EL (cell line): ENCODE measurements around the gene MYH14.
A peak's percentile ranks its signal among the peaks of the same experiment; 100 is the strongest.

ENCODE experiments used
- DNase-seq: peaks from one replicate; pipeline ENCODE4 v3.0.0-alpha.2; 2016

Gene MYH14

DNA sequence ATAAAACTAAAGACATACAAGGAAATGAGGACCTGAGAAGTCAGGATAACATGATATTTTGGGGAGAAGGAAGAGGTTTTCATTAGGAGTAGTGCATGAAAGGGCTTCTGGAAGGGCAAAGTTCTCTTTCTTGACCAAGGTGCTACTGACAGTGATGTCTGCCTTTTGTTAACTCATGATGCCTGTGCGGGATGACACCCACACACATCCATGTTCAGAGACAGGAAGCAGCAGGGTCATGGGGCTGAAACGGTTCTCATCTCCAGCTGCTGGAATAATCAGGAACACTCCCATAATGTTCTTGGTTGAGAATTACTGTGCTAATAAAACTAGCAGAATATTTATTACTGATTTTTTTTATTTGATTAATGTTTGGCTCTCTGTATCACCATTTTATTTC is 96.6 kb downstream of the MYH14 start:
- peak; percentile 12 for DNase-seq

DNA sequence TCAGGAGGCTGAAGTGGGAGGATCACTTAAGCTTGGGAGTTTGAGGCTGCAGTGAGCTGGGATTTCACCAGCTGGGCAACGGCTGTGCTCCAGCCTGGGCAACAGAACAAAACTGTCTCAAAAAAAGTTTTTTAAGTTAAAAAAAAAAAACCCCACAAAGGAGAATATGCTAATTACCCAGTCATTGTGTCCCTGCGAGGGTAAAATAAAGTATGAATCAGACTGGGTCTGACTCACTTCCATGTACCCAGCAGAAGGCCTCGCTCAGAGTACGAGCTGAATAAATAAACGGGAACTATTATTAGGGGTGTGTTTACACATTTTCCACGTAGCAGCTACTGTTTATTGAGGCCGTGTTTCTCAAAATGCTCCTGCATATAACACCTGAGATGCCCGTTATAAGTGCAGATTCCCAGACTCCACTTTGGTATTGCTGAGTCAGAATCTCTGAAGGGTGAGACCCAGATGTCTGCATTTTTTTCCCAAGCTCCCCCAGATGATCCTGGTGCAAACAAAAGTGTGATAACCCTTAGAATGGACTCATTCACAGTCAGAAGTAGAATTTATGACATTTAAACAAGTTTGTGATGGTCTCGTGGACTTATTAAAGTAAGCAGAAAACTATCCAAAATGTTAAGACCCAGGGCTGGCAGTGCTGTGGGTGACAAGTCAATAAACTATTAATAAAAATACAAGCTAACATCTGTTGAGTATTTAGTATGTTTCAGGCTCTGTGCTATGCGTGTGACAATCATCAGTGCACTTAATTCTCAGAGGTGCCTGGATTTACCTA is 97.6 kb downstream of the MYH14 start:
- peak; percentile 74 for DNase-seq

DNA sequence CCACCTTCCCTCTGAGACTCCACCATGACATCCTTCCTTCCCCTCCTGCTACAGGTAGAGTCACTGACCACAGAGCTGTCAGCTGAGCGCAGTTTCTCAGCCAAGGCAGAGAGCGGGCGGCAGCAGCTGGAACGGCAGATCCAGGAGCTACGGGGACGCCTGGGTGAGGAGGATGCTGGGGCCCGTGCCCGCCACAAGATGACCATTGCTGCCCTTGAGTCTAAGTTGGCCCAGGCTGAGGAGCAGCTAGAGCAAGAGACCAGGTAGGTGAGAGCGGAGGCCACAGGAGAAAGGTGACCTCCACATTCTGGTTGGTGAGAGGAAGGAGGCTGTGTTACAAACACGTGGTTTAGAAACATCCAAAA is 98.2 kb downstream of the MYH14 start:
- DNase-seq = no peak

DNA sequence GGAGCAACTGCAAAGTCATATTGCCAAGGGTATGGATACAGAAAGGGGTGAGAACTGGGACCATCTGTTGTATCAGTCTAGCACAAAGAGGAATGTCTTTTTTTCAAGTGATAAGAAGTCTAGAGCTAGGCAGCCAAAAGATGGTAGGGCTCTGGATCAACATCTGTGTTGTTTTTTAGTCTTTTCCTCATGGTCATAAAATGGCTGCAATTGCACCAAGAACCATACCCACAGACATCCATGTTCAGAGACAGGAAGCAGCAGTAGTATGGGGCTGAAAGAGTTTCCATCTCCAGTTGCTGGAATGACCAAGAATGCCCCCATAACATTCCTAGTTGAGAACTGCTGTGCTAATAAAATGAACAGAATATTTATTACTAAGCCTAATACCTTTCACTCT is 100.1 kb downstream of the MYH14 start:
- no peak for DNase-seq

DNA sequence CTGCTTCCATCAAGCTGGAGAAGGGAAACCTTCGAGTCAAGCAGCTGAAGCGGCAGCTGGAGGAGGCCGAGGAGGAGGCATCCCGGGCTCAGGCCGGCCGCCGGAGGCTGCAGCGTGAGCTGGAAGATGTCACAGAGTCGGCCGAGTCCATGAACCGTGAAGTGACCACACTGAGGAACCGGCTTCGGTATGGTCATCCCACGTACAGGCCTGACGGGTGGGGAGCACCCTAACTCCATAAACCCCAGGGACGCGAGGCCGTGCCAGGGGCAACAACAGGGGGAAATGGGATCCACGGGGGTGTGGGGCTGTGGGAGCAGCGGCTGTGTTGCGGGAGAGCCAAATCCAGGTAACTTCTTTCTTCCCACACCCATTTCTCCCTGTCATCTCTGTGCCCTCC is 105.6 kb downstream of the MYH14 start:
- no peak for DNase-seq

DNA sequence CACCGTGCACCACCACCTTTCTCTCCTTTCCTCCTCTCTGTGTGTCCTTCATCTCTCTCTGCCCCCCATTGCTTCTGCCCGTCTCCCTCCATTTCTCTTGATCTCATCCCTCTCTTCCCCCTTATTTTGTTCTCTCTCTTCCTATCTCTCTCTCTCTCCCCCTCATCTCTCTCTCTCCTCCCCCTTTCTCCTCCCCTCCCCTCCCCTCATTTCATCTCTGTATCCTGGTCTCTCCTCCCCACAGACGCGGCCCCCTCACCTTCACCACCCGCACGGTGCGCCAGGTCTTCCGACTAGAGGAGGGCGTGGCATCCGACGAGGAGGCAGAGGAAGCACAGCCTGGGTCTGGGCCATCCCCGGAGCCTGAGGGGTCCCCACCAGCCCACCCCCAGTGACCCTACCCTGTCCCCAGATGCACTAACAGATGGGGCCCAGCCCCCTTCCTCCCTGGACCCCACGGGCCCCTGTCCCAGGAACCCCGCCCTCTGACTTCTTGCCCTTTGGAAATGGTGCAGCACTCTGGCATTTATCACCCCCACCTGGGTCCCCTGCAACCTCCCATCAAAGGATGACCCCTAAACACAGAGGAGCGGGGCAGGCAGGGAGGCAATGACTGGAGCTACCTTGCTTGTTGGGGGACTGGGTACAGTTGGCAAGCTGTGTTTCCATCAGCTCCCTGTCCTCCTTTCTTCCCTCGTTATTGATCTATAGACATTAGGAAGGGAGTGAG is 106.1 kb downstream of the MYH14 start:
- DNase-seq = no peak

DNA sequence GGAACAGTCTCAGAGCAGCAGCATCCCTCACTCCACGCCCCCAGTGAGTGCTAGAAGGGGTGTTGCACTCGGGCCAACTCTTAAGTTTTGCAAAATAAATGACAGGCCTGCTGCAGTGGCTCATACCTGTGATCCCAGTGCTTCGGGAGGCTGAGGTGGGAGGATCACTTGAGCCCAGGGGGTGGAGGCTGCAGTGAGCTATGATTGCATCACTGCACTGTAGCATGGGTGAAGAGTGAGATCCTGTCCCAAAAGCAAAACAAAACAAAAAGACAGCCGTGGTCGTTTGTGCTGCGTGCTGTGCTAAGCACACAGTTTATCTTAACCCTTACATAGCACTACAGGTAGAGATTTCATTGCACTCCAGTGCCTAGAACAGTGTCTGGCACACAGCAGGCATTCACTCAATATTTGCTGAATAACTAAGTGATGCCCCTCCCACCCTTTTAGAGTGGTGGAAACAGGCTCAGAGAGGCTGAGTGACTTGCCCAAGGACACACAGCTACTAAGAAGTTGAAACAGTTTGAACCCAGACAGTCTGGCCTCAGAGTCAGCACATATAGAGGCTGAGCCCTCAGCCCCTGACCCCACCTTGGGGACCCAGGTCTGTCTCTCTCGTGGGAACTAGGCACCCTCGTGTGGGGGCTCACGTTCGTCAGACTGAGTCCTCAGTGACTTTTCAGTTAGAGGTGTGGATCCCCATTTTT is 107.5 kb downstream of the MYH14 start:
- no peak for DNase-seq

DNA sequence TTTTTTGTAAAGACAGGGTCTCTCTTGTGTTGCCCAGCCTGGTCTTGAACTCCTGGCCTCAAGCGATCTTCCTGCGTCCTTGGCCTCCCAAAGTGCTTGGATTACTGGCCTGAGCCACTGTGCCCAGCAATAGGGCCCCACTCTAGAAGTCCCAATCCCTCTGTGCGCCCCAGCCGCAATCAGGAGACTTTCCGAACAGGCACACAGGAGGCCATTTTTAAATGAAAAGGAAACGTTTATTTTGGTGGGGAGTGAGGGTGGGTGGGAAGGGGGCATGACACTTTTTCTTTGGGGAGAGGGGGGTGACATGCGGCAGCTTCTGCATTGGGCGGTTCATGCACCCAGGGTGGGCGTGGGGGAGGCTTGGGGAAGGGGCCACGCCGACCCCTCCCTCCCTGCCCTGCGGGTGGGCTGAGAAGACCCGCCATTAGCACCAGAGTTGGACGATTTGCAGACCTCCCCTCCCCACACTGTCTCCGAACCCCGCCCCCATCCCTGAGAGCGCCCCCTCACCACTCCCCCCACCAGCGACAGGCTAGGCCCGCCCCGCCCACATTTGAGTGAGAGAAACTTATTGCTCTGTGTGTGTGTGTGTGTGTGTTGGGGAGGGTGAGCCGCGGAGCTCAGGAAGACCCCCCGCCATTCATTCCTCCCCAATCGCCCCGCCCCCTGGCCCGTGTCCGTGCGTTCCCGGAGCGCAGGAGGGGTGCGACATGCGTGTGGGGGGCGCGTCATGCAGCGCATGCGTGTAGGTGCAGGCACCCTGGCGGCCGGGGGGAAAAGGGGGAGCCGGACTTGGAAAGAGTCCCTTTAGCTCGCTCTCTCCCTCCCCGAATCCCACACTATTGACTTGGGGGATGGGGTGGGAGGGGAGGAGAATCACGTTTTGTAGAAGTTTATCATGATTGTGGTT is 108.6 kb downstream of the MYH14 start:
- no peak for DNase-seq

DNA sequence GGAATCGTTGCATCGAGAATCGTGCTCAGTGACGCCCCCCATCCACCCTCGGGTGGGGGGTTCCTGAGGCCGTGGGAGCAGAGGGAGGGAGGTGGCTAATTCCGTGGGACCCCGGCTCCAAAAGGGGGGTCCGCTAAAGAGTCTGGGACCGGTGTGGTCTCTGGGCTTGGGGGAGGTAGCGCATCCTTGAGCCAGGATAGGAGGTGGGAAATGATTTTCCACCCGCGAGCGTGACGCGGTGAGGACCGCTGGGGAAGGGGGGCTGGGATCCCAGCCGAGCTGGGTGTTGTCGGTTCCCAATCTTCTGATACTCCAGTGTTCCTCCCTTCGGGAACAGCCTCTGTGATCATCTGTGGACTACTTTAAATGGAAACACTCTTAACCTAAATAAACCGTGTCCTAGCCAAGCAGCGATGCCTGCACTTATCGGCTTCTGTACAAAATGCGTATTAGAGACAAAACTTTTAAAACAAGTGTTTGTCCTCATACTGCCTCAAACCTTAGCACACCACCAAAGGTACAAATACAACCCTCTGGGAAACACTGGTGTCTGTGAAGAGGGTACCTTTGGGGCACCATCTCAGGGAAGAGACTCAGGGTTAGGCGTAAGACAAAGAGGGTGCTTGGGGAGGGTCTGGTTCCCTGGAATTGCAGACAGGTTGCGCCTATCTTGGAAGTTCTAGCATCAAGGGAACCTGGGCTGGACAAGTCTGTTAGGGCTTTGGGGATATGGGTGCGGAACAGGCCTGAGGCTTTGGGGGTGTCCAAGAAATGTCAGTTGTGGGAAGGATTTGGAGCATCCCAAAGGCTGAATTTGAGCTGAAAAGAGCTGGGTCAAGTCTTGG is 109.8 kb downstream of the MYH14 start:
- DNase-seq = no peak

DNA sequence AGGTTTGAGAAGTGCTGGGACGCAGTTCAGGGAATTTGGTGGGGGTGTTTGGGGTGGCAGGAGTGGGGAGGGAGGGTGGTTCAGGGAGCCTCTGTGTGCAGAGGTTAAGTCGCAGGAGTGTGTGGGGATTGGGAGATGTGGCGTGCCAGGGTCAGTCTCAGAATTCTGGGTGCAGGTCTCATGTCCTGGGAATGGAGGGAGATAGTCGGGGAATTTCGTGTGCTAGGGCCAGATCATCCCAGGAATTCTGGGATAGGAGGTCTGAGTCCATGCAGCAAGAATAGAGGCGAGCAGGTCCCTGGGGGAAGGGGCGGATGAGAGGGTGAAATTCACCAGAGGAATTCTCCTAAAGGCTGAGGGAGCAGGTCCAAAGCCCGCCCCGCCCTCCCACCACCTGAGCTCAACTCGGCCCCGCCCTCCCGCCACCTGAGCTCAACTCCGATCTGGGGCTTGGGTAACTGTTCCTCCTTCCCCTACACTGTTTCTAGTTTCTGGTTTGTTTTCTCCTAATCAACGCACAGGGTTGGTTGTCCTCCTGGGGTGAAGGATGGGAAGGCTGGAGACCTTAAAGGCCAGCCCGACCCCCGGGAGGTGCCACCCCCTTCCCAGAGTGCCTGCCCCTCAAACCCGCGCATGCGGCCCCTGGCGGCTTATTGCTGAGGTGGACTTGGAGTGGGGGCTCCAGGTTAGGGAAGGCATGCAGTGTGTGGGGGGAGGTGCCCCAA is 110.6 kb downstream of the MYH14 start:
- no peak for DNase-seq

DNA sequence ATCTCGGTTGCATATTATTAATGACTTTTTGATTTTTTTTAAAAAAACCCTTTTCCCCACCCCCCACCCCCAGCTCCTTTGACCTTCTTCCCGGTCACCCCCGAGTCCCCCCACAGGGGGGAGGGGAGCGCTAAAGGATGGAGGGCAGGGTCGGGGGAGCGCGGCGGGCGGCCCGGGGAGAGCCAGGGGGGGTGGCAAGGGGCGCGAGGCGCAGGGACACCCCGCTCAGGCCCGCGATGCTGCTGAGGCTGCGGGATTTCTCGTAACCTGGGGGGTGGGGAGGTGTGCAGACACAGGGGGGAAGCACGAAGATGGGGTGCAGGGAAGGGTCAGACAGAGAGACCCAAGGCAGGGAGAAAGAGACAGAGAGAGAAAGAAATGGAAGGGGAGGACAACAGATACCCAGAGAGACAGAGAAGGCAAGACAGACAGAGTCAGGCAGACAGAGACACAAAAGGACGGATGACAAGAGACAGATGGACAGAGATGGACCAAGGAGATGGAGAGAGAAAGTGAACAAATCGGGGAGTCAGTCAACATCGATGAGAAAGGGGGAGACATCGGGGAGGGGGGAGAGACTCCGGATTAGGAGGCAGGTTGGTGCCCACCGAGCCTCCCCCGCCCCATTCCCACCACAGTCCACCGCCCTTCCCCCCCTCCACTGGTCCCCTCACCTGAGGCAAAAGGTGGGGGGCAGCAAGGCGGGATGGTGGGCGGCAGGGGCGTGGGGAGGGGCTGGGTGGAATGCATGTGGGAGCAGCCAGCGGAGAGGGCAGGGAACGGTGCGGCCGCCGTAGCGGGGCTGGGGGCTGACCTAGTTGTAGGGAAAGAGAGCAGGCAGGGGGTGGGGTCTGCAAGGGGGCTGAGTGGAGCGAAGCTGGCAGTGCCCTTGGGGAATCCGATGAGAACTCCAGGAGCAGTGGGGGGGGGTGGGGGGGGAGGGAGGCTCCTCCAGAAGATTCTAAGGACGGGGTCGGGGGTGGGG is 111.6 kb downstream of the MYH14 start:
- no peak for DNase-seq

DNA sequence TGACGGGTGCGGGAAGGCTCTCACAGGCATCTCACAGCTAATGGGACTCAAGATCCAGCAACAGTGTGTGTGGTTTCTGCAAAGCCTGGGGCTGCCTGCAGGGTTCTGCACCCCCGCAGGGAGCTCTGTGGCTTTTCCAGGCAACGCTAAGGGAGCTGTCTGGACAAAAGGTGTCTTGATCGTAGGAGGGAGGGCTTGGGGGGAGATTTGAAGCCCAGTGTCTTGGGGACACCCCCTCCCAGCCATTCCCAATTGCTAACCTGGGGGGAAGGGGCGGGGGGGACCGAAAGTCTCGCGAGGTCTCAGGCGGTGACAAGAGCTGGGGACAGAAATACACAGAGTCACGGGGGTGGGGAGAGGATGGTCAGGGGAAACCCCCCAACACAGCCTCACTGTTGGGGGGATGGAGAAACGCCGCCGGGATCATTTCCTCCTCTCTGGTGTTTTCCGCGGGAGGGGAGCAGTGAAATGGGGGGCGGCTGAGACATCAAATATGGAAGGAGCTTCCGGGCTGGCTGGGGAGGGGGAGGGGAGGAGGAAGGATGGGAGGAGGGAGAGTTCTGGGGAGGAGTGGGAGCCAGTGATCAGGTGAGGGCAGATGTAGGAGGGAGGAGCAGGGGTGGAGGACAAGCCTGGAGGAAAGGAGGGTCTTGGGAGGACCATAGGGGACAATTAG is 112.5 kb downstream of the MYH14 start:
- DNase-seq = no peak

DNA sequence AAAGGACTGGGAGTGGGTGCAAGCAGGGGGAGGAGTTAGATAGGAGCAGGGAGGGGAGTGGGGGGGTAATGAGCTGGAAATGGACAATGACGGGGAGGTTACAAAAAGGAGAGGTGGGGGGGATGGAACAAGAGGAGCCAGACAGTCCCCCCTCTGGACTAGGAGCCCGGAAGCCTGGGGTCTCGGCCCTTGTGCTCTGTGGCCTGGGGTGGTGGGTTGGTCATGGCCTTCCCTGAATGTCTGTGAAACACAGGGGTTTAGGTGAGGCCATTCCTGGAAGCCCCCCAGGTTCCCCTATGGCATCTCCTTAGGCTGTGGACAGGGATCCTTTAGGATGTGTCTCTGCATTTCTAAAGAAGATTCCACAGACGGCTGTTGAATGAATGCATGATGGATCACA is 113.7 kb downstream of the MYH14 start:
- no peak for DNase-seq

DNA sequence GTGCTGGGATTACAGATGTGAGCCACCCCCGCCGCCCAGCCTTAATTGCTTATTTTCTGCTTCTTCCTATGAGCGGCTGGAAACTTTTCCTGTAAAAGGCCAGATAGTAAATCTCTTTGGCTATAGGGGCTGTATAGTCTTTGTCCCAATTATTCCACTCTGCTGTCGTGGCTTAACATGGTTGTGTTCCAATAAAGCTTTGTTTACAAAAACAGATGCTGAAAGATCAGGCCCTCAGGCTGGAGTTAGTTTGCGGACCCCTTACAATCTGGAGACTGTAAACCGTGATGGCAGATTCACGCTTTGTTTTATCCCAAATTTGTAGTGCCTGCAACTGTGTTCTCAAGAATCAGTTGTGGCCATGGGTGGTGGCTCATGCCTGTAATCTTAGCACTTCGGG is 115.0 kb downstream of the MYH14 start:
- no peak for DNase-seq

DNA sequence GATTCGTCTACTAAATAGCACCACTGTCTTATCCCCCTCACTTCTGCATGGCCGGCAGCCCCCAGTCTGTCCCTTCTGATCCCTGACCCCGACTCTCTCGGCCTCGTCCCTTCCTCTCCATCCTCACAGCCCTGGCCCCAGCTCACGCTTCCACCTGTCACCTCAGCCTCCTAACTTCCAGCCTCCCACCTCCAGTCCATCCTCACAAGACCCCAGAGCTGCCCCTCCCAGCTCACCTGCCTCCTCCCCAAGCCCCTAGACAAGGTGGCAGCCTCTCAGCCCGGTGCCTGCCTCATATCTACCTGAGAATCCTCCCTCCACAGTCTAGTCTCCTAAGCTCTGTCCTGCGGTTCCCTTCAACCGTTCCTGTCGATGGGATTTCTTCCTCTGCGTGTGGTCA is 115.7 kb downstream of the MYH14 start:
- DNase-seq = no peak

DNA sequence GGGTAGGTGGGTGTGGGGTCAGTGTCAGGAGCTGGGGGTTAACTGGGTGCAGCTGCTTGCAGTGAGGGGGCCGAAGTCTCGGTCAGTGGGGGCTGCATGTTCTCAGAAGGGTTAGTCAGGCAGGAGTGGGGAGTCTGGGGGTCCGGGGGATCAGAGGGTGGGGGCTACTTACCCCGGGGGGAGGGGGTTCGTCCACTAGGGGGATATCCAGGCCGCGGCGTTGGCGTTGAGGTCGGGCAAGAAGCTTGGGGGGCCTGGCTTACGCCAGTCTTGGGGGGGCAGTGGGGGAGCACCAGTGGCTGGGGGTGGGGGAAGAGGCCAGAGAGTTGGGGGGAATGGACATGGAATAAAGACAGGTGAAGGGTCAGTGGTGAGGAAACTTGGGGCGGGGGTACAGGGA is 116.6 kb downstream of the MYH14 start:
- no peak for DNase-seq

DNA sequence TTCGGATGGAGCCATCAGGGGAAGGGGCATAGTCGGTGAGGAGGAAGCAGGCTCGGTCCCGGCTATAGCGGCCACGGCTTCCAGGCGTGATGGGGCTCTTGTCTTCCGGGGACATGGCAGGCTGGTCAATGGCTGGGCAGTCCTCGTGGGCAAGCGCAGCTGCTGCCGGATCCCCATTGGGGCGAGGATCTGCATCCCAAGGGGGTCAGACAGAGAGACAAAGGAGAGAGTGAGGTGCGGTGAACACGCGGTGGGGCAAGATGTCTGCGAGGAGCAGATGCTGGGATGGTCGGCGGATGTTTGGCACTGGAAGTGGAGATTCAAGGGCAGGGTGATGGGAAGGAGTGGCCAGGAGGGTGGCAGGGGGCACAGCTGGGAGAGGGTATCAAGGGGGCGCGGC is 117.2 kb downstream of the MYH14 start:
- no peak for DNase-seq

DNA sequence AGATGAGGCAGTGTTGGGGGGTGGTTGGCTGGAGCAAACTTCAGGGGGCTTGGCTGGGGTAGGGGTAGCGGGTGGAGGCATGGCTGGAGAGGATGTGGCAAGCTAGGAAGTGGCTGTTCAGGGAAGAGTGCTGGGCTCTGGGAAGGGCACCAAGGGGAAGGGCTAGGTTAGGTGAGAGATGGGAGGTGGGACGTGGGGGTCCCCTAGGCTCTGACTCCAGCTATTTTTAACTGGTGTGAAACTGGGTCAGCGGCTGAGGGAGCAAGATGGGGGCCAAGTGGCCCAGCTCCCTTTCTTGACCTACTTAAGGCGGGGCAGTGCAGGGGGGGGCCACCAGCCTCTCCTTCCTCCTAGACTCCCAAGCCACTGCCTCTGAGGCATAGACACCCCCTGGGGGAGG is 118.4 kb downstream of the MYH14 start:
- DNase-seq = no peak

DNA sequence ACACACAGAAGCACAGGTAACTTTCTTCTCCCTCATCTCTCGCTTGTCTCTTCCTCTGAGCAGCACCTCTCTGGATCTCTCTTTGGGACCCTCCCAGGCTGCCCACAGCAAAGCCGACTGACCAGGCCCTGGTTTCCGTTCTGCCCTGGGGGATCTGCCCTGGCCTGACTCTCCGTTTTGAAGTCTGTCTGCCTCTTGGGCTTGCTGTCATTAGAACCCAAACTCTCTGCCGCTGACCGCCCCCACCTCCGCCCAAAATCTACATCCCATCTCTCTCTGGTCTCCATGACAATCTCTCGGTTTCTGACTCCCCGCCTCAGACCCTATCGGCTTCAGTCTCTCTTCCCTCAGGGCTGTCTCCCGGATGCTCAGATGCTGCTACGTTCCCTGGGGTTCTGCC is 118.8 kb downstream of the MYH14 start:
- no peak for DNase-seq
